Mesendoderm (in vitro differentiated cells): Measurements from ENCODE around the gene FAM210B.

Experiments
- DNase-seq: peaks from one replicate; pipeline ENCODE4 v3.0.0; 2013
- H2AK5ac ChIP-seq: 2 replicates; pipeline ENCODE4 v1.6.1; 2013; ENCODE audit warnings: low read length, inconsistent platforms
- H2BK120ac ChIP-seq: 2 replicates; pipeline ENCODE4 v1.6.1; 2013; ENCODE audit warnings: low read depth, mild to moderate bottlenecking, low read length, moderate library complexity, mixed read lengths
- H2BK15ac ChIP-seq: replicated peaks from 2 replicates; pipeline ENCODE4 v1.6.1; 2013; ENCODE audit warnings: low read depth, mild to moderate bottlenecking, moderate library complexity
- H2BK5ac ChIP-seq: 2 replicates; pipeline ENCODE4 v1.6.1; 2013; ENCODE audit warnings: low read length, inconsistent platforms
- H3K18ac ChIP-seq: 2 replicates; pipeline ENCODE4 v1.6.1; 2013; ENCODE audit warnings: mild to moderate bottlenecking, low read length, mixed read lengths
- H3K23ac ChIP-seq: one replicate; pipeline ENCODE4 v1.6.1; 2013; ENCODE audit warnings: low read length
- H3K27ac ChIP-seq: 2 replicates; pipeline ENCODE4 v1.5.1; 2013; ENCODE audit warnings: low read depth, mild to moderate bottlenecking, inconsistent platforms, low read length, moderate library complexity
- H3K27me3 ChIP-seq: 2 replicates; pipeline ENCODE4 v1.6.1; 2013; ENCODE audit warnings: low read length, control low read depth, mild to moderate bottlenecking, inconsistent platforms; ENCODE audit not compliant: insufficient read depth, poor library complexity
- H3K36me3 ChIP-seq: 2 replicates; pipeline ENCODE4 v1.6.1; 2013; ENCODE audit warnings: low read length, inconsistent platforms; ENCODE audit not compliant: control insufficient read depth, insufficient read depth
- H3K4ac ChIP-seq: one replicate; pipeline ENCODE4 v1.6.1; 2013; ENCODE audit warnings: low read depth, mild to moderate bottlenecking, low read length, moderate library complexity
- H3K4me1 ChIP-seq: 2 replicates; pipeline ENCODE4 v1.6.1; 2013; ENCODE audit warnings: low read depth, low read length, inconsistent platforms; ENCODE audit not compliant: control insufficient read depth
- H3K4me2 ChIP-seq: 2 replicates; pipeline ENCODE4 v1.6.1; 2013; ENCODE audit warnings: low read length
- H3K4me3 ChIP-seq: 2 replicates; pipeline ENCODE4 v1.5.1; 2013; ENCODE audit warnings: mild to moderate bottlenecking, low read length
- H3K56ac ChIP-seq: one replicate; pipeline ENCODE4 v1.6.1; 2013; ENCODE audit warnings: low read length
- H3K79me1 ChIP-seq: 2 replicates; pipeline ENCODE4 v1.6.1; 2013; ENCODE audit warnings: low read length, inconsistent platforms
- H3K79me2 ChIP-seq: 2 replicates; pipeline ENCODE4 v1.6.1; 2013; ENCODE audit warnings: mild to moderate bottlenecking, low read length; ENCODE audit not compliant: control insufficient read depth, insufficient read depth
- H3K9ac ChIP-seq: 2 replicates; pipeline ENCODE4 v1.6.1; 2013; ENCODE audit warnings: low read length, inconsistent platforms
- H4K5ac ChIP-seq: one replicate; pipeline ENCODE4 v1.6.1; 2013; ENCODE audit warnings: low read length
- H4K8ac ChIP-seq: one replicate; pipeline ENCODE4 v1.6.1; 2013; ENCODE audit warnings: low read depth, mild to moderate bottlenecking, control low read depth, low read length, moderate library complexity
- WGBS: extraction: QIAGEN DNeasy Blood & Tissue Kit; methylation state at CpG from one replicate; pipeline ENCODE4 v1.1.7; 2013; ENCODE audit warnings: low lambda C conversion rate, missing lambda C conversion rate; ENCODE audit not compliant: insufficient coverage; ENCODE audit errors: extremely low coverage; 5-methylcytosine and 5-hydroxymethylcytosine counted together

Gene FAM210B

DNA sequence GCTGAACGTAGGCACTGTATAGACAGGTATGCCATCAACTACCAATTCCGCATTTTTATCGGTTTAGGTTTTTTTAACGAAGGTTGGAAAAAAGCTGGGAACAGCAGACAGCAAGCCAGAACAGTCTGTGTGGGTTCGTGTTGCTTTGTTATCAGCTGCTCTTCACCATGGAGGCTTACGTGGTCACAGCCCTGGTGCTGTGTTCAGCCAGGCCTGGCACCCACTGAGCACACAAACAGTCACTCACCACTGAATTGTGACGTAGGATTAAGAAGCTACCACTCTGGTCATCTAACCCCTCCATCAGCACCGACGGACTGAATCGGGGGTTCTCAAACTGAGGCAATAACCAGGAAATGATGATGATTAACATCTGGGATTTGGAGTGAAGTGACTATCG lies 13.2 kb downstream of the FAM210B start:
- Histone ChIP-seq H3K27me3 (no peaks in the 10 kb centered on the region), H2BK15ac (no peak overlapping the region), H3K79me2 (no peaks in the 10 kb centered on the region), H4K5ac (no peak overlapping the region), H3K9ac (no peak overlapping the region), H2BK120ac (no peak overlapping the region), H2BK5ac (no peak overlapping the region), H4K8ac (no peak overlapping the region), H3K4me2 (no peak overlapping the region), H3K4me3 (no peak overlapping the region), H3K36me3 (peaks cover 11% of the 10 kb centered on the region), H3K79me1 (peaks cover 11% of the 10 kb centered on the region), H3K56ac (no peak overlapping the region), H3K4ac (no peak overlapping the region), H3K27ac (no peak overlapping the region), H2AK5ac (no peak overlapping the region), H3K18ac (no peak overlapping the region), H3K4me1 (no peaks in the 10 kb centered on the region), H3K23ac (no peak overlapping the region)
- WGBS = no CpG with 5 or more reads among the region's 11 CpGs
- DNase-seq = no peak

DNA sequence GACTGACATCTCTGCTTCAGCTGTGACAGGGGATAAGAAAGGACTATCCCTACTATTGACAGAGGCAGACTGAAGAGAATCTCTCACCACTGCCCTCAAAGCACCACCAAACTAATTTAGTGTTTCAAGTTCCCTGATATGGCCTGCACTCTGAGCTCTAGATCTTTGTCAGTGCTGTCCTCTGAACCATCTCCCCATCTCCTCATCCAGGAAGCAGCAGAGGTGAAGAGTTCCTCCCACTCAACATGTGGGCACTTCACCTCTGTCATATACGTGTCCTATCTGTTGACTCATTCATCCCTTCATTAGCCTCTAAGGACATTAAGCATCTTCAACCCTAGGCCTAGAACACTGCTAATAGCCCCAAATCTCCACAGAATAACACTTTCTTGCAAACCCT lies 14.1 kb downstream of the FAM210B start:
- Histone ChIP-seq H2BK5ac (no peak overlapping the region), H3K18ac (no peak overlapping the region), H3K4me3 (no peak overlapping the region), H3K79me2 (peaks cover under 1% of the 10 kb centered on the region), H3K4ac (no peak overlapping the region), H2BK120ac (no peak overlapping the region), H3K56ac (no peak overlapping the region), H3K27ac (no peak overlapping the region), H3K4me2 (no peak overlapping the region), H3K23ac (no peak overlapping the region), H3K4me1 (no peaks in the 10 kb centered on the region), H3K36me3 (peaks cover 11% of the 10 kb centered on the region), H4K8ac (no peak overlapping the region), H3K27me3 (no peaks in the 10 kb centered on the region), H2AK5ac (no peak overlapping the region), H2BK15ac (no peak overlapping the region), H3K9ac (no peak overlapping the region), H4K5ac (no peak overlapping the region), H3K79me1 (peaks cover 11% of the 10 kb centered on the region)
- no peak for DNase-seq
- no CpG with 5 or more reads among the region's 1 CpG for WGBS

DNA sequence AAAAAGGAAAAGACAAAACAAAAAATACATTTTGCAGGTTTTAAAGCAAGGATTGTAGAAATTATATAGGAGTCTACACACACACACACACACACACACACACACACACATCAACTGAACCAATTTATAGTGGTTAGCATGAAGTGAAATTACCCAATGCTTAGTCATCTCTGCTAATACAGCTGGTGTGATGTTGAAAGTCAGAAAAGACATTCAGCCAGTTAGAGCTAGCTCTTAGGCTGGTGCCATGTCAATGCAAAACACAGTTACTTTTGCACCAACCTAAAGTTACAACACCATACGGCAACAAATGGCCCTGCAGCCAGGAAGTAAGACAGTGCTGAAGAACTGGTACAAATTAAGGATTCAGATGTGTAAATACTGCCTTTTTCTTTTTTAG lies 15.2 kb downstream of the FAM210B start:
- Histone ChIP-seq H3K18ac (no peak overlapping the region), H4K5ac (no peak overlapping the region), H3K9ac (no peak overlapping the region), H3K27me3 (no peaks in the 10 kb centered on the region), H3K79me2 (peaks cover 4% of the 10 kb centered on the region), H3K4me2 (no peak overlapping the region), H4K8ac (no peak overlapping the region), H2BK5ac (no peak overlapping the region), H3K4ac (no peak overlapping the region), H3K56ac (no peak overlapping the region), H3K36me3 (peaks cover 11% of the 10 kb centered on the region), H3K4me3 (no peak overlapping the region), H3K4me1 (no peaks in the 10 kb centered on the region), H3K23ac (no peak overlapping the region), H2BK120ac (no peak overlapping the region), H3K27ac (no peak overlapping the region), H3K79me1 (peaks cover 13% of the 10 kb centered on the region), H2BK15ac (no peak overlapping the region), H2AK5ac (no peak overlapping the region)
- DNase-seq = no peak
- no CpG with 5 or more reads among the region's 1 CpG for whole genome bisulfite sequencing

DNA sequence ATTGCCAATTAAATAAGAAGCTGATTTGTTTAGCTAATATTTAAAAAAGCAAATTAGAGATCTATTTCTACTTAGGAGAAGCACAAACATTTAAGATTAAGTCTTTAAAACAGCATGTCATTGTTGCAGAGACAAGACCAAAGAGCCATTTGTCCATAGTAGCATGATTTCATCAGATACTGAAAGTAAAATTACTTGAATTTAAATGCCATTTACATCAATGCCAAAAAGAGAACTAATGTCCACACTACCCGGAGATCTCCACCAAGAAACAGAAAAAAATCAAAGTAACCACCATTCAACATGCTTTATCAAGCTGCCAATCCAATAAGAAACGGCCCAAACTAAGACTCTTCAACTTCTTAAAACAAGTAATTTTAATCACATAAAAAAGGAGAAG lies 17.6 kb downstream of the FAM210B start:
- WGBS = no CpG with 5 or more reads among the region's 2 CpGs
- H3K4ac ChIP-seq = no peak overlapping the region
- H3K36me3 ChIP-seq = peaks cover 11% of the 10 kb centered on the region
- no peak overlapping the region for H3K4me2 ChIP-seq
- H2BK5ac ChIP-seq = no peak overlapping the region
- no peak overlapping the region for H2BK15ac ChIP-seq
- H3K4me1 ChIP-seq = no peaks in the 10 kb centered on the region
- H3K9ac ChIP-seq = no peak overlapping the region
- H3K79me1 ChIP-seq = peaks cover 13% of the 10 kb centered on the region
- H3K27ac ChIP-seq = no peak overlapping the region
- no peak overlapping the region for H3K56ac ChIP-seq
- H3K4me3 ChIP-seq = no peak overlapping the region
- no peak overlapping the region for H2AK5ac ChIP-seq
- no peak for DNase-seq
- no peak overlapping the region for H3K18ac ChIP-seq
- peaks cover 4% of the 10 kb centered on the region for H3K79me2 ChIP-seq
- no peak overlapping the region for H3K23ac ChIP-seq
- no peak overlapping the region for H2BK120ac ChIP-seq
- H4K8ac ChIP-seq = no peak overlapping the region
- no peaks in the 10 kb centered on the region for H3K27me3 ChIP-seq
- H4K5ac ChIP-seq = no peak overlapping the region

DNA sequence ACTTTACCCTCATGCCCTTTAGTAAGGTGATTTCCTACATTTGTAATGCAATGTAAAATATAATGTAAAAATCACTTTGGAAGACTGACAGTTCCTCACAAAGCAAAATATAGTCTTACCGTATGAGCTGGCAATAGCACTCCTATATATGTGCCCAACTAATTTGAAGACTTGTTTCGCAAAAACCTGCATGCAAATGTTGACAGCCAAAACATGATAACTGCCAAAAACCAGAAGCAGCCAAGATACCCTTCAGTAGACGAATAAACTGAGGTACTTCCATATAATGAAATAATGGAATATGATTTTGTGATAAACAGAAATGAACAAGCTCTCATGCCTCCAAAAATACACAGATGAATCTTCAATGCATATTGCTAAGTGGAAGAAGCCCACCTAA lies 19.6 kb downstream of the FAM210B start:
- H2AK5ac ChIP-seq = no peak overlapping the region
- peaks cover 7% of the 10 kb centered on the region for H3K36me3 ChIP-seq
- H4K8ac ChIP-seq = no peak overlapping the region
- no peak overlapping the region for H3K18ac ChIP-seq
- no peak overlapping the region for H3K23ac ChIP-seq
- H3K4me1 ChIP-seq = no peaks in the 10 kb centered on the region
- no peak overlapping the region for H2BK5ac ChIP-seq
- H3K9ac ChIP-seq = no peak overlapping the region
- no peak overlapping the region for H3K4ac ChIP-seq
- peaks cover 15% of the 10 kb centered on the region for H3K79me1 ChIP-seq
- no peak overlapping the region for H4K5ac ChIP-seq
- no peak overlapping the region for H2BK15ac ChIP-seq
- no peaks in the 10 kb centered on the region for H3K27me3 ChIP-seq
- H3K27ac ChIP-seq = no peak overlapping the region
- WGBS = no CpG with 5 or more reads among the region's 3 CpGs
- DNase-seq = no peak
- H2BK120ac ChIP-seq = no peak overlapping the region
- H3K4me2 ChIP-seq = no peak overlapping the region
- H3K4me3 ChIP-seq = no peak overlapping the region
- H3K79me2 ChIP-seq = peaks cover 11% of the 10 kb centered on the region
- no peak overlapping the region for H3K56ac ChIP-seq

DNA sequence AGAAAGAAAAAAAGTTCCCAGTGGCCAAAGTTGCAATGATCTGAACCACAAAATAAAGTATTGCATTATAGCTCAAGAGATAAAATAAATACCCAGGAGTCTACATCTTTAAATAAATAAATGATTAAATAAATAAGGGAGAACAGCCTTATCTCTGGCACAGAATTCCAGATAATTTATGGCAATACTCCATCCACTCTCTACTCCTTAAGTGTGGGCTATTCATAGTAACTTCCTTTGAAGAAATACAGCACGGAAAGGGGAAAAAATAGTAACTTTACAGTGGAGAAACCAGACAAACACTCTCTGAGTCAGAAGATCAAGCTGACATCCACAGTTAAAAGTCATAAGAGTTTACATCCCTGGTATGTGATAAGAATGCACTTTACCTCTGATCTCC lies 21.6 kb downstream of the FAM210B start:
- no CpG with 5 or more reads among the region's 1 CpG for WGBS

More for the DNA sequence above, 21.6 kb downstream of the FAM210B start:
- Histone ChIP-seq H3K27me3 (no peaks in the 10 kb centered on the region), H3K23ac (no peak overlapping the region), H3K4me3 (no peak overlapping the region), H3K79me2 (peaks cover 18% of the 10 kb centered on the region), H2BK5ac (no peak overlapping the region), H3K36me3 (peaks cover 11% of the 10 kb centered on the region), H3K27ac (no peak overlapping the region), H3K18ac (no peak overlapping the region), H3K9ac (no peak overlapping the region), H3K4me1 (no peaks in the 10 kb centered on the region), H3K79me1 (peaks cover 22% of the 10 kb centered on the region), H3K4ac (no peak overlapping the region), H2AK5ac (no peak overlapping the region), H4K8ac (no peak overlapping the region), H3K56ac (no peak overlapping the region), H2BK120ac (no peak overlapping the region), H2BK15ac (no peak overlapping the region), H4K5ac (no peak overlapping the region), H3K4me2 (no peak overlapping the region)
- no peak for DNase-seq
